OCI-LY1 (cell line): ENCODE results near the gene SLC43A1.

ENCODE experiments used
- CTCF ChIP-seq: fragments of 200-600 bp; sonication (generic), shearing (Covaris generic); IDR thresholded peaks from 2 replicates; pipeline ENCODE4 v1.5.1; 2017; ENCODE audit warnings: mild to moderate bottlenecking, antibody characterized with exemption, low read length, moderate library complexity, mixed read lengths
- EZH2 ChIP-seq: fragments of 200-600 bp; sonication (generic), shearing (Covaris generic); IDR thresholded peaks from 2 replicates; pipeline ENCODE4 v1.8.0; 2017; ENCODE audit warnings: borderline replicate concordance, mixed run types, mild to moderate bottlenecking, antibody characterized with exemption, low read length, moderate library complexity, mixed read lengths

DNA sequence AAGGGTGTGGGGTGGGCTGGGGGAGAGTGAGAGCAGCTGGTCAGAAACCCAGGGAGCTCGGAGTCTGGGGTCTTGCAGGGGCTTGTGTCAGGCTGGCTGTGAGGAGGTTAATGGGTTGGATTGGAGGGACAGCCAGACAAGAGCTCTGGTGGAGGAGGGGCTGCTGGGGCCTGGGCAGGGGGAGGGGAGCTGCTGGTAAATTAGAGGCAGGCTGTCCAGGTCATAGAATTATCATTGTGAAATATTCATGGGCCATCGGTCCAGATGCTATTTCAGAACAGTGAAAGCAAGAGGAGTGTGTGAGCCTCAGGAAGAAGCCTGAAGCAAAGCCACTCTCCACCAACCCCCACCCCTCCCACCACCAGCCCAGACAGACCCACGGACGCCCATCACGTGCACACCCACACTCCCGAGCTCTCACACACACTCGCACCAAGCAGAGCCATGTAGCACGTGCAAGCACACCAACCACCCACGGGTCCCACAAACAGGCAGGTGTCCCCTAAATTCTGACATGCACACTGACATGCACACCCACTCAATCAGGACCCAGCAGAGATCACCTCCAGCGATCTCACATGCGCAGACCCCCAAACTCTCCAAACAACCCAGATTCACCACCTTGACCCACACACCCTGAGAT lies 36.4 kb downstream of the SLC43A1 start:
- TF ChIP-seq CTCF (no peak), EZH2 (no peak)
